Kidney epithelial cell (primary cell): ENCODE measurements around the gene EP400. TPM values are rescaled to one million over a fixed set of nuclear protein-coding genes. Genes with fewer than 3 reads are reported as not detected.

ENCODE experiments used
- DNase-seq: peaks from one replicate; pipeline ENCODE4 v3.0.0-alpha.2; 2010; ENCODE audit warnings: low read depth
- H3K27me3 ChIP-seq: 2 replicates; pipeline ENCODE4 v1.6.0; 2011; ENCODE audit warnings: low read length; ENCODE audit not compliant: control insufficient read depth, insufficient read depth
- H3K36me3 ChIP-seq: 2 replicates; pipeline ENCODE4 v1.5.1; 2011; ENCODE audit warnings: low read length; ENCODE audit not compliant: control insufficient read depth, insufficient read depth
- H3K4me3 ChIP-seq: 2 replicates; pipeline ENCODE4 v1.5.1; 2011; ENCODE audit warnings: low read depth, mild to moderate bottlenecking, control low read depth, low read length
- CTCF ChIP-seq: IDR thresholded peaks from 2 replicates; pipeline ENCODE4 v1.5.1; 2011; ENCODE audit warnings: mild to moderate bottlenecking, moderate library complexity, low read length, control low read depth, inconsistent platforms; ENCODE audit not compliant: insufficient read depth, poor library complexity, severe bottlenecking
- total RNA-seq: library from RNA; depleted of rRNA; stranded (reverse); fragments of >200 nt; gene quantifications from 2 replicates; pipeline ENCODE4 v1.2.3, GENCODE V29; 2015

The EP400 gene
- total RNA-seq, 1 donor from 2014 or later, result 21.4 TPM

- H3K27me3 ChIP-seq, result no peaks in the 10 kb centered on the region
- no peaks in the 10 kb centered on the region for H3K36me3 ChIP-seq
- H3K4me3 ChIP-seq, result no peak overlapping the region
- DNase-seq, result no peak
- TF ChIP-seq CTCF, result no peak
Observed at GRCh38 chr12:132004946-132005345, 55.2 kb downstream of the EP400 start.

- no peak for DNase-seq
- no peaks in the 10 kb centered on the region for H3K36me3 ChIP-seq
- H3K4me3 ChIP-seq, result no peak overlapping the region
- TF ChIP-seq CTCF, result no peak
- H3K27me3 ChIP-seq, result no peaks in the 10 kb centered on the region
Observed at GRCh38 chr12:132006056-132006680, 56.4 kb downstream of the EP400 start.

GRCh38 chr12:132007041-132007440, 57.3 kb downstream of the EP400 start:
- Histone ChIP-seq H3K4me3 (no peak overlapping the region), H3K27me3 (no peaks in the 10 kb centered on the region), H3K36me3 (no peaks in the 10 kb centered on the region)
- no peak for DNase-seq
- no peak for TF ChIP-seq CTCF

- Histone ChIP-seq H3K4me3 (no peak overlapping the region), H3K36me3 (peaks cover 1% of the 10 kb centered on the region), H3K27me3 (no peaks in the 10 kb centered on the region)
- no peak for TF ChIP-seq CTCF
- no peak for DNase-seq
Observed at GRCh38 chr12:132009336-132009859, 59.7 kb downstream of the EP400 start.

GRCh38 chr12:132012919-132013568, 63.3 kb downstream of the EP400 start:
- H3K36me3 ChIP-seq, result peaks cover 1% of the 10 kb centered on the region
- no peaks in the 10 kb centered on the region for H3K27me3 ChIP-seq
- no peak for DNase-seq
- H3K4me3 ChIP-seq, result no peak overlapping the region
- TF ChIP-seq CTCF, result no peak
